Epithelial cell of prostate (primary cell): Measurements from ENCODE around the gene ZNF790.
"Not testable (repeated sequence)": the region's sequence is repeated elsewhere in the genome, so short reads cannot be mapped to it uniquely, and the experiment has no call there.

Source experiments
- DNase-seq: peaks from one replicate; pipeline ENCODE4 v3.0.0-alpha.2; 2011; ENCODE audit warnings: low read depth, low spot score
- H3K27ac ChIP-seq: fragments of 450-650 bp; 2 replicates; pipeline ENCODE4 v1.5.1; 2017; ENCODE audit warnings: mild to moderate bottlenecking

ZNF790 gene

DNA sequence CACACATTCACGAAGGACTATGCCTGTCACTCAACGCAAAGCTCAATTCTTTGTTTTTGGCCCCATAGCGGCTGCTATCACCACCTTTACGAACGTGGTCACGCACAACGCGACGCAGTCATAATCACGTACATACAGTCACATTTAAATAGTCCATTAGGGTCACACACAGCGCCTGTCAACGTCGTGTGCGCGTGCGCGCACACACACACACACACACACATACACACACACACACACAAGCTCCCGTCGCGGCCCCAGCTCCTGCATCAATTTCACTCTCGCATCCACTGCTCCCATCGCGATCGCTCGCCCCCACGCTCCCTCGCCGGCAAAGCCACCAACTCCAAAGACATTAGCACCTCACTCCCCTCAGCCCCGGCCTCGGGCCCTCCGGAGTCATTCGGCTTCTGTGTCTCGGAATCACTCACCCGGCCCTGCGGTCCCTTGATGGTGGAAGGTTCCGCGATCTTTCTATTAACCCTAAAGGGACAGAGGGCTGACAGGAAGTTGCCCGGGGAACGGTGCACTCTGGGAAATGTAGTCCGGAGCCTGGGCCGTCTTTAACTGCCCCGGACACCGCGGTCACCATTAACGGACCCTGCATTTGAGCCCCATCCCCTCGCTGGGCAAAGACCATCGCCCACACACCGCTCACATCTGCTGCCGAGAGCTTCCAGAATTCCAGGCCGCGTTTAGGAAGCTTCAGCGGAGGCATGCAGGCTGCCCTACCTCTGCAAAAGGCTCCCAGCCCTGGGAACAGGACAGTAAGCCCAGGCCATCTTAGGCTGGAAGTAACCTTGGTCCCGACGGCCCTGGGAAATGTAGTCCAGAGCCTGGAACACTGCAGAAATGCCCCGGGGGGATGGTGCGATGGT lies at the start of gene ZNF790:
Gene ZNF790, minus strand, starts transcription at position 482 of the 878 bp plus-strand sequence. CDS start 12,768 bp downstream, outside the sequence.
- peak; percentile 41 for DNase-seq
- H3K27ac ChIP-seq = peak within 1 kb of the TSS; percentile 71

DNA sequence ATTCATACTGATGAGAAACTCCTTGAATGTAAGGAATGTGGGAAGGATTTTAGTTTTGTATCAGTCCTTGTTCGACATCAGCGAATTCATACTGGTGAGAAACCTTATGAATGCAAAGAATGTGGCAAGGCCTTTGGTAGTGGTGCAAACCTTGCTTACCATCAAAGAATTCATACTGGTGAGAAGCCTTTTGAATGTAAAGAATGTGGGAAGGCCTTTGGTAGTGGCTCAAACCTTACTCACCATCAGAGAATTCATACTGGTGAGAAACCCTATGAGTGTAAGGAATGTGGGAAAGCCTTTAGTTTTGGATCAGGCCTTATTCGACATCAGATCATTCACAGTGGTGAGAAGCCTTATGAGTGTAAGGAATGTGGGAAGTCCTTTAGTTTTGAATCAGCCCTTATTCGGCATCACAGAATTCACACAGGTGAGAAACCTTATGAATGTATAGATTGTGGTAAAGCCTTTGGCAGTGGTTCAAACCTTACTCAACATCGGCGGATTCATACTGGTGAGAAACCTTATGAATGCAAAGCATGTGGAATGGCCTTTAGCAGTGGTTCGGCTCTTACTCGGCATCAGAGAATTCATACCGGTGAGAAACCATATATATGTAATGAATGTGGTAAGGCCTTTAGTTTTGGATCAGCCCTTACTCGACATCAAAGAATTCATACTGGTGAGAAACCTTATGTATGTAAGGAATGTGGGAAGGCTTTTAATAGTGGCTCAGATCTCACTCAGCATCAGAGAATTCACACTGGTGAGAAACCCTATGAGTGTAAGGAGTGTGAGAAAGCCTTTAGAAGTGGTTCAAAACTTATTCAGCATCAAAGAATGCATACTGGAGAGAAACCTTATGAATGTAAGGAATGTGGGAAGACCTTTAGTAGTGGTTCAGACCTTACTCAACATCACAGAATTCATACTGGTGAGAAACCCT lies 39.1 kb upstream of the ZNF790 start:
- DNase-seq = no peak
- no peak overlapping the region for H3K27ac ChIP-seq

DNA sequence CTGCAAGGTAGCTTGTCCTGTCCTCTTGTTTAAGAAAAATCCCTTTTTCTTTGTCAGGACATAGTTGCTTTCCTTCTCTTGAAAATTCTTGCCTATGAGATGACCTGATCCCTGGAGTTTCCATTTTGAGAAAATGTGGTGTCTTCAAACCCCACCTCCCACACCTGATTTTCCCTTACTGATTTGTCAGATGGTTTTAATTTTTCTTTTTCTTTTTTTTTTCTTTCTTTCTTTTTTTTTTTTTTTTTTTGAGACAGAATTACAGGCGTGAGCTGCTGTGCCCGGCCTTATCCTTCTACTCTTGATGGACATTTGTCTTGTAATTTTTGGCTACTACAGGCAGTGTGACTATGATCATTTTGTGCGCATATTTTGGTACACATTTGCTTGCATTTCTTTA lies 13.7 kb upstream of the ZNF790 start:
- no peak for DNase-seq
- no peak overlapping the region for H3K27ac ChIP-seq

DNA sequence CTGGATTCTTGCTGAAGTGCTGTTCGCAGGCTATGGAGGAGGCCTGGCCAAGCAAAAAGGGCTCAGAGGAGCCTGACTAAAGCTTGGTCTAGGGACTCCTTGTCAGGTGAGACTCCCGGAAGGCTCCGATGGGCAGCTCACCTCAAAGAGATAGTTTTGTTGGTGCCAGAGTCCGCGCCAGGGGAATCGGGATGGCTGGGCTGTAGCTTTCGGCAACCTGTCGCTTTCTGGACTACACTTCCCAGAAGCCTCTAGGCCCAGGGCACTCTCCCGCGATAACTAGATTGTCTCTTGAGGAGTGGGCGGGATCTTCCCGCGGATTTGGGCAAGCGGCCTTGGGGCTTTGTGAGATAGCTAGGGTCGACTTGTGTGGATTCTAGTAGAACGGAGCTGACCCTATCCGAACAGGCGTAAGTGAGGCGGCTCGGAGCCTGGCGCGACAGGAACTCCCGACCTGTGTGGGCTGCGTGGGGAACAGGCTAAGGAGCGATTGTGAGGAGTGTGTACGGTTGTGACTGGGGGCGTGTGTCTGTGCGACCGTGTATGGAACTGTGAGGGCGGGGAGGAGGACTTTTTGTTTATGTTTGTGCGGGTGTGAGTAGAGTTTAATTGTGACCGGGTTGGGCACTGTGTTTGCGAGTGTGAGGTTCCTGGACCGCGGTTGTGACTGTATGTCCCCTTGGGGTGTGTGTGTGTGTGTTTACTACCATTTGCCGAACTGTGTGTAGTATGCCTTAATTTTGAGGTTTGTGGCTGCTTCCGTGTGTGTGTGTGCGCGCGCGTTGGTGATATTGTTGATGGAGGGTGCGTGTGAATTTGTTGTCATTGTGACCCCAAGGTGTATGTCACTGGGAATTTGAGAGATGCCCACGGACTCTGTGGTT lies 12.6 kb upstream of the ZNF790 start, which contains the start of gene ZNF345:
Gene ZNF345, plus strand, starts transcription at position 318 of the 884 bp plus-strand sequence. CDS start 25,955 bp downstream, outside the sequence.
- peak; percentile 74 for DNase-seq

DNA sequence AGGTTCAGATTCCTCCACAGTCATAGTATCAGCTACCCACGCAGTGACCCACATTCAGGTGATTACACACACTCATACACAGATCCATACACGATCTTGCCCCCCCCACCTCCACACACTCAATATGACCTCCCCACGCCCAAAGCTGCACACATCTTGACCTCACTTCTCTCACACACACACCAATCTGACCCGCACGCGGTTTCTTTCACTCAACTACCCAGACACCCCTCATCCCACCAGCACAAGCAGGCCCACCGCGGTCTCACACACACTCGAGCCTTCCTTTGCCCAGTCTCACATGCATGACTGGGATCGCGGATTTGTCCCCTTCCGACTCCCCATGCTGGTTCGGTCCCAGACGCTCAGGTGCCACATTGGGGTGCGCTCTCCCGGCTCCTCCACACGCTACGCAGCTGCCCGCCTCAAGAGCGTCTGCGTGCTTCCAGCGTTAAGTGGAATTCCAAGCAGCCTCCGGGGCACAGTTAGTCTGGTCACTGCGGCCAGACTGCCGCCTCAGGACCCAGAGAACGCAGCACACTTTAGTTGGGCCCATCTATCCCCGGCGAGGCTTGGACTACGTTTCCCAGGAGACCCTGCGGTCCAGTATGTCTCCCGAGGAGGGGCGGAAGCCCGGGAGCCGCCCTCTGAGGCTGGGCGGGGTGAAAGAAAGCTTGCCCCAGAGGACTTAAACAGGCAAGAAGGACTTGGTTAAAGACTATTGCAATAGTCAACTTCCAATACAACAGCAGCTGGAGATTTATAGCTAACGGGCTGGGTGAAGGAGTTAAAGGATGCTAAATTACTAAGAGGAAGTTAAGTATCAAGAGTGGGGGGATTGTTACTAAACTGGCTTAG lies 11.7 kb upstream of the ZNF790 start:
- peak; percentile 68 for DNase-seq
- H3K27ac ChIP-seq = peak overlapping the region; percentile 99

More for the DNA sequence above, 12.6 kb upstream of the ZNF790 start, which contains the start of gene ZNF345:
- H3K27ac ChIP-seq = peak within 1 kb of the TSS; percentile 99

DNA sequence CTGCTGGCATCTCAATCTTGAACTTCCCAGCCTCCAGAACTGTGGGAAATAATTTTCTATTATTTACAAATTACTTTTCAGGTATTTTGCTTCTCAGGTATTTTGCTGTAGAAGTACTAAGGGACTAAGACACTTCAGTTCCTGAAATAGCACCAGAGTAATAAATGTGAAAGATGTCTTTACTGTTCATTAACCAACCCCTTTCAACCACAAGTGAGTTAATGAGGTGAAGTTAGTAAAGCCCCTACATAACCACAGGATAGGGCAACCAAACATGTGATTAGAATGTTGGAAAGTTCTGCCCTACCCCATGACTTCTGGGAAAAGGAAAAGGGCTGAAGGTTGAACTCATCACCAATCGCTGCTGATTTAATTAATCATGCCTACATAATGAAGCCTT lies 9.8 kb upstream of the ZNF790 start:
- DNase-seq = no peak
- peak overlapping the region; percentile 99 for H3K27ac ChIP-seq

DNA sequence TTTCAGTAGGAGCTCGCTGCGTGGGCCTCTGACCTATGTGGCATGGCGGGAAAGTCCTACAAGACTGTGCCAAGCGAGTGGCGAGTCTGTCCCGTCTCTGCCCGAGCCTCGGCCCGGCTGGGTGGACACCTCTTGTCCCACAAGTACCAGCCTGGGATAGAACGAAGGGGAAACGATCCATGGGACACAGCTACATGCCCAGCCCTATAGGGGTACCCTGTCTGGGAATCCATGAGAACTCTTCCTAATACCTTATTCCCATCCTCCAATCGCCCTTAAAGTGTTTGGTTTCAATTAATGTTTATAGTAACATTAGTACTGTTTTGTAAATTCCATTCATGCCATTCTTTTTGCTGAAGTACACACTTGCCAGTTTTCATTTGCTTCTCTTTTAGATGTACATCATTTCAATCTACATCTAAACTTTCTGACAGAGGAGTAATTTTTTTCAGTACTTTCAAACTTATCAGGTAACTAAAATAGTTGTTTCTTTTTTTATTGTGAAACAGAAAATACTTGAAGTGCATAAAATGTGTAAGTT lies 667 bp upstream of the ZNF790 start:
- peak overlapping the region; percentile 71 for H3K27ac ChIP-seq
- no peak for DNase-seq

DNA sequence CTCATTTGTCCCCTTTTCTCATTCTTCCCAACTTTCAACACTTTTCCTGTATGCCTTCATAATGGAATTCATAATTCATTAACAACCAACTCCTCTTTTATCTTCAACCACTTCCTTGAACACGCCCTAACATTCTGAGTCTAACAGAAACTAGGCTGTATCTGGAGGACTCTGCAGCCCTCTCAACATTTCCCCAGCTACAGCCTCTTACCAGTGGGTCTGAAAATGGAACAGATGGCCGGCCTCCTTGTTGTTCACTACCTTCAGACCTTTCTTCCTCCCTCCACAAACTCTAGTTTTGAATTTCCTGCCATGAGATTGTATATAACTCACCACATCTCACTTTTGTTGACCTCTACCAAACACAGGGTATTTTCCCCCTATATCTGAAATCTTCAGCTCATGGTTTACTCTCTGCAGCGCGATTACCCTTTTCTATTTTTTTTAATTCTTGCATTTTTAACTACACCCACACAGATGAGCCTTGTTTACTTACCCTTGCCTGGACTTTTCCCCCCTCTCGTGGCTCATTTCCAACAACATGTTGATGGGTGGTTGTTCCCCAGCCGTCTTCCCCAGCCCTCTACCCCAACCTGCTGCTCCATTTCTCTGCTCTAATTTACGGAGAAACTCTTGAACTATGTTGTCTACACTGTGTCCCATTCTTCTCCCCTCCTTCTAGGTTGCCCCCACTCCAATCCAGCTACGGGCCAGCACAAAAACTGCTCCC lies 846 bp downstream of the ZNF790 start:
- H3K27ac ChIP-seq = peak overlapping the region; percentile 71
- DNase-seq = no peak

DNA sequence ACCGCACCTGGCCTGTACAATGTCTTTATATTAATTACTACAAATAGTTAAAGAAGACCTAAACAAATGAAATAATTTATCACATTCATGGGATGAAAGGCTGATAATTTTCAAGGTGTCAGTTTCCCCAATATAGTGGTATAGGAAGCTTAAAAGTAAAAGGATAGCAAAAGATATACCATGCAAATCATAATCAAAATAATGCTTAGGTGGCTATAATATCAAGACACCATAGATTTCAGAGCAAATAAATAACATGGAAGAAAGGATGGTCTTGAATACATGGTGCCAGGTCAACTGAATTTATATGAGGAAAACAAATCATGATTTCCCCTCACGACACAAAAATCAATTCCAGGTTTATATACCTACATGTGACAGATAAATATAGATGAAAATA lies 4.8 kb downstream of the ZNF790 start:
- H3K27ac ChIP-seq = no peak overlapping the region
- DNase-seq = no peak

DNA sequence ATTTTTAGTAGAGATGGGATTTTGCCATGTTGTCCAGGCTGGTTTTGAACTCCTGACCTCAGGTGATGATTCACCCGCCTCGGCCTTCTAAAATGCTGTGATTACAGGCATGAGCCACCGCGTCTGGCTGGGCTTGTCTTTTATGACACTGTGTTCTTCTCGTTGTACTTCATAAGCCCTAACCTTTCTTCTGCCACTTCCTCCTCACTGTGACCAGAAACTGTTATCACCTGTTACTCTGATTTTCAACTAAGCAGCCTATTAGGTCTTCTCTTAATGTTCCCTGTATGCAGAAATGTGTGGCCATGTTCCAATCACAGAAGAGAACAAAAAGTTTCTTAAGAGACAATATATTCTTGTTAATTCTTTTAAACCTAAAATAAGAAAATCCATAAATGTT lies 16.4 kb downstream of the ZNF790 start:
- no peak for DNase-seq
- H3K27ac ChIP-seq = no peak overlapping the region

DNA sequence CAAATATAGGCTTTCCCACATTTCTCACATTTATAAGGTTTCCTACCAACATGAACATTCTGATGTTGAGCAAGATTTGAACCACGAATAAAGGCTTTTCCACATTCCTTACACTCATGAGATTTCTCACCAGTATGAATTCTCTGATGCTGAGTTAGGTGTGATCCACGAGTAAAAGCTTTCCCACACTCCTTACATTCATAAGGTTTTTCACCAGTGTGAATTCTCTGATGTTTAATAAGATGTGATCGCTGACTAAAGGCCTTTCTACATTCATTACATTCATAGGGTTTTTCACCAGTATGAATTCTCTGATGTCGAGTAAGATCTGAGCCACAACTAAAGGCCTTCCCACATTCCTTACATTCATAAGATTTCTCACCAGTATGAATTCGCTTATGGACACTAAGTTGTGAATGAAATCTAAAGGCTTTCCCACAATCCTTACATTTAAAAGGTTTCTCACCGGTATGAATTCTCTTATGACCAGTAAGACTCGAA lies 19.0 kb downstream of the ZNF790 start:
- no peak for DNase-seq

DNA sequence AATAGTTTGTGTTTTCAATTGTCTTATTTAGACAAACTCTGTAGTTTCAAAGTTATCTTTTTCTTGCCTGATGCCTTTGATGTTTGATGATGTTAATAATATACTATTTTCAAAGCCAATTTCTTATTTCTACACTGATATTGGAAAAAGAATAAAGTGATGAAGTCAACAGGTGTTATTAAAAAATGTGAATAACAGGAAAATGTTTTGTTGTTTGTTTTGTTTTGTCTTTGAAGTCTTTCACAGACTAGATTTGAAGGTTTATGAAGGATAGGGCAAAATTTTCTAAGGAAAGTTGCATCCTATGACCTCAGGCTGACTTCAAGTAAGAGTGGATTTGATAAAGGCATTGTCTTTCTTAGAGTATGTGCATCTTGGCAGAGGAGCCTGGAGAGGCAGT lies 31.2 kb downstream of the ZNF790 start:
- no peak for DNase-seq
- no peak overlapping the region for H3K27ac ChIP-seq

More for the DNA sequence above, 19.0 kb downstream of the ZNF790 start:
- no peak overlapping the region for H3K27ac ChIP-seq

DNA sequence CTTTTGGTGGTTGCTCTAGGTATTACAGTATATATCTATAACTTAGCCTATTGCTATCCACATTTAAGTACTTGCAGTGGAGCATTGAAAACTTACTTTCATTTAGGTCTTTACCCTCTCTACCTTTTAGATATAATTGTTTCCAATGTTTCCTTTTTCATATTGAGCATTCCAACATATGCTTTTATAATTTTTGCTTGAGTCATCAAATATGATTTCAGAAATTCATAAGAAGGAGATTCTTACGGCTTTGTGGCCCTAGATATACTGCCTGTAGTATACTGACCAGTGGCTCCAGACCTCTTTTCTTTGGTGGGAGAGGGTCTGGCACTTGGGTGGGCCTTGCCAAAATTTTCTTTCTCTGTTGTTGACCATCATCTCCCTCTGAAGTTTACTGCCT lies 32.8 kb downstream of the ZNF790 start:
- H3K27ac ChIP-seq = no peak overlapping the region
- no peak for DNase-seq

DNA sequence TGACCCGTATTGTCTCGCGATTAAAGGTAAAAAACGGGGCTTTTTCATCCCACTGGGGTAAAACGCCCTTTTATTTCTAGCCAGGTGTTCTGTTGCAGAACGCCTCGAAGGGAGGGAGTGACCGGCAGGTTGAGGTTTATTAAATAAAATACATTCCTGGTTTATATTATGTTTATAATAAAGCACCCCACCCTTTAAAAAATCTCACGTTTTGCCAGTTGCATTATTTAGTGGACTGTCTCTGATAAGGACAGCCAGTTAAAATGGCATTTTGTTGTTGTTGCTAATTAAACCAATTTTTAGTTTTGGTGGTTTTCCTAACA lies 40.4 kb downstream of the ZNF790 start:
- DNase-seq = no peak
- H3K27ac ChIP-seq = peak overlapping the region; percentile 64

DNA sequence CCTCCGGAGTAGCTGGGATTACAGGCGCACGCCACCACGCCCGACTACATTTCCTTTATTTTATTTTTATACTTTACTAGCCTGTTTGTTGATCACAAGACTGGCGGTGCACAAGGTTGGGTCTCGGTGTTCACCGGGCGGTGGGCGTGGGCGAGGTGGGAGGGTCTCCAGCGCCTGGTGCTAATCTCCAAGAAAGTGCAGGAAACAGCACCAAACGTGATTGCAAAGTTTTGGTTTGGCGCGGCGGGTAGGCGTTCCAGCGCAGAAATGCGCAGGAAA lies 41.5 kb downstream of the ZNF790 start:
- no peak for DNase-seq
- peak overlapping the region; percentile 64 for H3K27ac ChIP-seq

DNA sequence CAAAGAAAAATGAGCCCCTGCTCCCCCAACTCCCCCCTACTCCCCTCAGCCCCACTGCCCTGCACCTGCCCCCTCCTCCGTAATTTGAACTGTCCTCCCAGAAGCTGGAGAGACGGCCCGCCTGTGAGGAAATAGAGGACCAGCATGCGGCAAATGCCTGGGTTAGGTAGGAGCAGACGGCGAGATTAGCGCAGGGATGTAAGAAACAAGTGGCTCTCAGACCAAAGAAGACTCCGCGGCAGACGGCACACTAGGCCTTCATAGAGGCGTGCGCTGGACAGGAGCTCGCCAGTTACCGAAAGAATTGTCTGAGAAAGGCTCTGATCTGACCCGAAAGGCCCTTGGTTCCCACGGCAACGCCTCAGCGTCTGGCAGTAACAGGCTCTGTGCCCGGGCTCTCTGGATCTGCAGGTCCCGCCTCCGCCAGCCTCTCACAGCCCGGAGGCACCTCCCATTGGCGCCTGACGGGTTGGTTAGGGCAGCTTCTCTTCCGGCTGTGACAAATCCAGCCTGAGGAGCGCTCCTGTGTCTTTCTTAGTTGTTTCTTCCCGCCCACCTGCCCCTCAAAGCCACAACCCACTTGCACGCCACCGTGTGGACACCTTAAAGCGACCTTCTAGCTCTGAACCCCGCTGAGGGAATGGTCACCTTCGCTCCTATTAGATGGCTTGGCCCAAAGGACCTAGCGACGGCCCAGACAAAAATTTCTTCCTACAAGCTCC lies 46.6 kb downstream of the ZNF790 start:
- DNase-seq, H3K27ac ChIP-seq: not testable (repeated sequence)

DNA sequence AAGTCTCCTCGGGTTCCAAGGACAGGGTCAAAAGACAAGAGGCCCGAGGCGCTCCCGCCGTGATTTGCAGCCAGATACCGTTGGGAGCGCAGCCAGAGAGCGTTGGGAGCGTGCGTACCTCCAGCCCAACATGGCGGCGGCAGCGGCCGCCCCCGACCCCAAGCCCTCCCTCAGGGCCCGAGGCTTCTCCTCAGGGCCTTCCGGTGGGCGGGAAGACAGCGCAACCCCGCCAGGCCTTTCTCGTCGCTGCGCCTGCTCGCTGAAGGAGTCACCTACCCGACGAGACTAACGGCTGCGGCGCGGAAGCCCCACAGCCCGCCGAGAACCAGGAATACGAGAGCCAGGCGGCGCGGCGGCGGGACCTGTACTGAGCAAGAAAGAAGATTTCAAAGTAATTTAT lies 62.4 kb downstream of the ZNF790 start:
- DNase-seq = no peak
- no peak overlapping the region for H3K27ac ChIP-seq

DNA sequence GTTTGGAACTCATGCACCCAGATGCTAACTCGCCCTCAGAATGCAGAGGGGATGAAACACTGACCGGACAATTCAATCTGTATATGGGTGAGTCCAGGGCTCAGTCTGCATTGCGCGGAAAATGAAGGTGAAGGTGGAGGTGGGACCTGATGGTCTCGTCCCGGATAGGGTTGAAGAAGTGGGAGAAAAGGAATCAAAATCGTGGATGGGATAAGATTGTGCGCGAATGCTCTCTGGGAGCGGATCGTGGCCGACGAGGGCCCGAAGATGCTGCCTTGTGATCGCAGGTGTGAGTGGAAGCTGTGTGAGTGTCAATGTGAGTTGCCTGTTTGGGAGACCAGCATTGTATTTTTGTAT lies 65.0 kb downstream of the ZNF790 start:
- no peak for DNase-seq
- H3K27ac ChIP-seq = peak overlapping the region; percentile 51
